ENCODE results near the gene ATE1. TPM values are rescaled to one million over a fixed set of nuclear protein-coding genes. Genes with fewer than 3 reads are reported as not detected.
"Not testable (repeated sequence)": the region's sequence is repeated elsewhere in the genome, so short reads cannot be mapped to it uniquely, and the experiment has no call there.

The ATE1 gene
- total and polyA plus RNA-seq, 2 donors (not counting 1 experiment from before 2014, with no cell fraction given): 19.3 to 28.1 TPM

- peak in 1 of 2 donors; percentile 12 for DNase-seq (ENCODE audit: low read depth in 2 of 2)
- H3K79me2 ChIP-seq (ENCODE audit: control insufficient read depth, insufficient read depth, low read length): no peaks in the 10 kb centered on the region
- no peaks in the 10 kb centered on the region for H3K27me3 ChIP-seq (ENCODE audit: control insufficient read depth, insufficient read depth, low read length)
- H3K4me3 ChIP-seq (replicated peaks in 1 of 4; ENCODE audit: control extremely low read depth in 1 of 4, insufficient read depth in 1 of 4, low read depth in 3 of 4, low read length in 4 of 4): no peak overlapping the region
- H4K20me1 ChIP-seq (ENCODE audit: control insufficient read depth, extremely low read depth, insufficient read depth, low read length): no peaks in the 10 kb centered on the region
- no peak overlapping the region for H3K9ac ChIP-seq (ENCODE audit: insufficient read depth, low read length)
- H3K36me3 ChIP-seq (ENCODE audit: control insufficient read depth, insufficient read depth, low read length): no peaks in the 10 kb centered on the region
- H3K9me3 ChIP-seq (ENCODE audit: control insufficient read depth, insufficient read depth, low read depth, low read length): no peaks in the 10 kb centered on the region
- H2AFZ ChIP-seq (ENCODE audit: low read length): no peak overlapping the region
- H3K4me2 ChIP-seq (ENCODE audit: extremely low read depth, insufficient read depth, low read length): no peak overlapping the region
- TF ChIP-seq EZH2 (IDR thresholded peaks at IDR 0.05; ENCODE audit: low read length, missing control alignments): no peak
- TF ChIP-seq, protein P1, sequence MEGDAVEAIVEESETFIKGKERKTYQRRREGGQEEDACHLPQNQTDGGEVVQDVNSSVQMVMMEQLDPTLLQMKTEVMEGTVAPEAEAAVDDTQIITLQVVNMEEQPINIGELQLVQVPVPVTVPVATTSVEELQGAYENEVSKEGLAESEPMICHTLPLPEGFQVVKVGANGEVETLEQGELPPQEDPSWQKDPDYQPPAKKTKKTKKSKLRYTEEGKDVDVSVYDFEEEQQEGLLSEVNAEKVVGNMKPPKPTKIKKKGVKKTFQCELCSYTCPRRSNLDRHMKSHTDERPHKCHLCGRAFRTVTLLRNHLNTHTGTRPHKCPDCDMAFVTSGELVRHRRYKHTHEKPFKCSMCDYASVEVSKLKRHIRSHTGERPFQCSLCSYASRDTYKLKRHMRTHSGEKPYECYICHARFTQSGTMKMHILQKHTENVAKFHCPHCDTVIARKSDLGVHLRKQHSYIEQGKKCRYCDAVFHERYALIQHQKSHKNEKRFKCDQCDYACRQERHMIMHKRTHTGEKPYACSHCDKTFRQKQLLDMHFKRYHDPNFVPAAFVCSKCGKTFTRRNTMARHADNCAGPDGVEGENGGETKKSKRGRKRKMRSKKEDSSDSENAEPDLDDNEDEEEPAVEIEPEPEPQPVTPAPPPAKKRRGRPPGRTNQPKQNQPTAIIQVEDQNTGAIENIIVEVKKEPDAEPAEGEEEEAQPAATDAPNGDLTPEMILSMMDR (conservative IDR thresholded peaks at IDR 0.05 in 1 of 2, IDR thresholded peaks at IDR 0.05 in 1 of 2; ENCODE audit: low read depth in 1 of 2, low read length in 2 of 2): no peak
- H3K4me1 ChIP-seq (ENCODE audit: control insufficient read depth, extremely low read depth, insufficient read depth, low read length): no peaks in the 10 kb centered on the region
- no peak overlapping the region for H3K27ac ChIP-seq (ENCODE audit: insufficient read depth, low read length)
These were observed 218.8 kb downstream of the ATE1 start for GRCh38 chr10:121708728-121709674.

- H2AFZ ChIP-seq (ENCODE audit: low read length): no peak overlapping the region
- H4K20me1 ChIP-seq (ENCODE audit: control insufficient read depth, extremely low read depth, insufficient read depth, low read length): no peaks in the 10 kb centered on the region
- H3K27me3 ChIP-seq (ENCODE audit: control insufficient read depth, insufficient read depth, low read length): no peaks in the 10 kb centered on the region
- H3K9ac ChIP-seq (ENCODE audit: insufficient read depth, low read length): no peak overlapping the region
- H3K27ac ChIP-seq (ENCODE audit: insufficient read depth, low read length): no peak overlapping the region
- H3K79me2 ChIP-seq (ENCODE audit: control insufficient read depth, insufficient read depth, low read length): no peaks in the 10 kb centered on the region
- no peaks in the 10 kb centered on the region for H3K36me3 ChIP-seq (ENCODE audit: control insufficient read depth, insufficient read depth, low read length)
- DNase-seq (ENCODE audit: low read depth in 2 of 2): peak in 1 of 2 donors; percentile 94
- H3K4me1 ChIP-seq (ENCODE audit: control insufficient read depth, extremely low read depth, insufficient read depth, low read length): no peaks in the 10 kb centered on the region
- H3K4me2 ChIP-seq (ENCODE audit: extremely low read depth, insufficient read depth, low read length): no peak overlapping the region
- H3K9me3 ChIP-seq (ENCODE audit: control insufficient read depth, insufficient read depth, low read depth, low read length): no peaks in the 10 kb centered on the region
- no peak for TF ChIP-seq EZH2 (IDR thresholded peaks at IDR 0.05; ENCODE audit: low read length, missing control alignments)
- TF ChIP-seq, protein P1 (conservative IDR thresholded peaks at IDR 0.05 in 1 of 2, IDR thresholded peaks at IDR 0.05 in 1 of 2; ENCODE audit: low read depth in 1 of 2, low read length in 2 of 2): no peak
- no peak overlapping the region for H3K4me3 ChIP-seq (replicated peaks in 1 of 4; ENCODE audit: control extremely low read depth in 1 of 4, insufficient read depth in 1 of 4, low read depth in 3 of 4, low read length in 4 of 4)
These were observed 225.2 kb downstream of the ATE1 start for GRCh38 chr10:121702351-121703320.

DNA sequence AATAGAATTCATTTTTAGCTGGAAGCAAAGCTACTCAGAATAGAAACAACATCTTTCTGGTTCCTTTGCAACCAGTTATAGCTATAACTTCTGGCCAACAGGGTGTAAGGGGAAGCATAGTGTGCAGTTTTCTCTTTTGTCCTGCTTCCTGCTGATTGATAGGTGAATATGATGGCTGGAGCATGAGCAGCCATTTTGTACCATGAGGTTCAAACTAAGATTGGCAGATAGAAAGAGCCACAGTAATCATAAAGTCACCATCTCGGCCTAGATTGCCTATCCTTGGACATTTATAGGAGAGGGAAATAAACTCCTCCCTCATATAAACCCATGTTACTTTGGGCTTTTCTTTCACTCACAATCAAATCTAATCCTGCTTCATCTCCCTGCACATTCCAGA is 227.4 kb downstream of the ATE1 start:
- Histone ChIP-seq H3K4me3 (replicated peaks in 1 of 4; ENCODE audit: control extremely low read depth in 1 of 4, insufficient read depth in 1 of 4, low read depth in 3 of 4, low read length in 4 of 4) (no peak overlapping the region), H3K79me2 (ENCODE audit: control insufficient read depth, insufficient read depth, low read length) (no peaks in the 10 kb centered on the region), H2AFZ (ENCODE audit: low read length) (no peak overlapping the region), H3K9ac (ENCODE audit: insufficient read depth, low read length) (no peak overlapping the region), H3K4me1 (ENCODE audit: control insufficient read depth, extremely low read depth, insufficient read depth, low read length) (no peaks in the 10 kb centered on the region), H3K27ac (ENCODE audit: insufficient read depth, low read length) (no peak overlapping the region), H4K20me1 (ENCODE audit: control insufficient read depth, extremely low read depth, insufficient read depth, low read length) (no peaks in the 10 kb centered on the region), H3K36me3 (ENCODE audit: control insufficient read depth, insufficient read depth, low read length) (no peaks in the 10 kb centered on the region), H3K4me2 (ENCODE audit: extremely low read depth, insufficient read depth, low read length) (no peak overlapping the region), H3K9me3 (ENCODE audit: control insufficient read depth, insufficient read depth, low read depth, low read length) (no peaks in the 10 kb centered on the region), H3K27me3 (ENCODE audit: control insufficient read depth, insufficient read depth, low read length) (no peaks in the 10 kb centered on the region)
- TF ChIP-seq EZH2 (IDR thresholded peaks at IDR 0.05; ENCODE audit: low read length, missing control alignments): no peak
- TF ChIP-seq, protein P1 (conservative IDR thresholded peaks at IDR 0.05 in 1 of 2, IDR thresholded peaks at IDR 0.05 in 1 of 2; ENCODE audit: low read depth in 1 of 2, low read length in 2 of 2): no peak
- DNase-seq (ENCODE audit: low read depth in 2 of 2): no peak

DNA sequence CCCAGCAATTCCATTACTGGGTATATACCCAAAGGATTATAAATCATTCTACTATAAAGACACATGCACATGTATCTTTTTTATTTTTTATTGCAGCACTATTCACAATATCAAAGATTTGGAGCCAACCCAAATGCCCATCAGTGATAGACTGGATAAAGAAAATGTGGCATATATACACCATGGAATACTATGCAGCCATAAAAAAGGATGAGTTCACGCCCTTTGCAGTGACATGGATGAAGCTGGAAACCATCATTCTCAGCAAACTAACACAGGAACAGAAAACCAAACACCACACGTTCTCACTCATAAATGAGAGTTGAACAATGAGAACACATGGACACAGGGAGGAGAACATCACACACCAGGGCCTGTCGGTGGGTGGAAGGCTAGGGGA is 228.1 kb downstream of the ATE1 start:
- H3K79me2 ChIP-seq (ENCODE audit: control insufficient read depth, insufficient read depth, low read length); H2AFZ ChIP-seq (ENCODE audit: low read length); H3K4me1 ChIP-seq (ENCODE audit: control insufficient read depth, extremely low read depth, insufficient read depth, low read length); H4K20me1 ChIP-seq (ENCODE audit: control insufficient read depth, extremely low read depth, insufficient read depth, low read length); H3K9me3 ChIP-seq (ENCODE audit: control insufficient read depth, insufficient read depth, low read depth, low read length); DNase-seq (ENCODE audit: low read depth in 2 of 2); H3K4me3 ChIP-seq (replicated peaks in 1 of 4; ENCODE audit: control extremely low read depth in 1 of 4, insufficient read depth in 1 of 4, low read depth in 3 of 4, low read length in 4 of 4); H3K36me3 ChIP-seq (ENCODE audit: control insufficient read depth, insufficient read depth, low read length); H3K4me2 ChIP-seq (ENCODE audit: extremely low read depth, insufficient read depth, low read length); H3K9ac ChIP-seq (ENCODE audit: insufficient read depth, low read length); H3K27me3 ChIP-seq (ENCODE audit: control insufficient read depth, insufficient read depth, low read length); H3K27ac ChIP-seq (ENCODE audit: insufficient read depth, low read length): not testable (repeated sequence)

Data from fibroblast of lung (primary cell).